DMS114 treated with DMSO at 0.1 percent for 48 hours (cell line): Measurements from ENCODE around the gene PRMT5.
"Not testable (repeated sequence)": the region's sequence is repeated elsewhere in the genome, so short reads cannot be mapped to it uniquely, and the experiment has no call there.

Experiments
- DNase-seq: peaks from one replicate; lab custom pipeline; 2025; ENCODE audit not compliant: unreplicated experiment; lab: John Stamatoyannopoulos, UW

PRMT5 gene

GRCh38 chr14:22929104-22929960, at the start of gene PRMT5:
PRMT5 (minus strand) TSS chr14:22929376; CDS start chr14:22929361, 15 bp downstream.
- peak; percentile 98 for DNase-seq

- no peak for DNase-seq
Measured at GRCh38 chr14:22978487-22978837, 49.3 kb upstream of the PRMT5 start.

GRCh38 chr14:22977684-22978486, 48.7 kb upstream of the PRMT5 start:
- no peak for DNase-seq

- no peak for DNase-seq
Measured at GRCh38 chr14:22977434-22977683, 48.2 kb upstream of the PRMT5 start.

- DNase-seq, result no peak
Measured at GRCh38 chr14:22976620-22977433, 47.7 kb upstream of the PRMT5 start.

GRCh38 chr14:22974530-22975313, 45.5 kb upstream of the PRMT5 start:
- no peak for DNase-seq

- DNase-seq, result peak; percentile 40
Measured at GRCh38 chr14:22973217-22974032, 44.2 kb upstream of the PRMT5 start.

- DNase-seq, result no peak
Measured at GRCh38 chr14:22972313-22972930, 43.2 kb upstream of the PRMT5 start.

GRCh38 chr14:22971152-22971551, 42.0 kb upstream of the PRMT5 start:
- DNase-seq, result no peak

GRCh38 chr14:22966783-22967269, 37.6 kb upstream of the PRMT5 start:
- no peak for DNase-seq

- not testable (repeated sequence) for DNase-seq
Measured at GRCh38 chr14:22965916-22966782, 37.0 kb upstream of the PRMT5 start.

- DNase-seq, result no peak
Measured at GRCh38 chr14:22962061-22962676, 33.0 kb upstream of the PRMT5 start.

GRCh38 chr14:22955702-22956569, 26.8 kb upstream of the PRMT5 start:
- no peak for DNase-seq

GRCh38 chr14:22952418-22952817, 23.2 kb upstream of the PRMT5 start:
- DNase-seq, result no peak

GRCh38 chr14:22951795-22952194, 22.6 kb upstream of the PRMT5 start:
- not testable (repeated sequence) for DNase-seq

- no peak for DNase-seq
Measured at GRCh38 chr14:22945642-22946041, 16.5 kb upstream of the PRMT5 start.

- DNase-seq, result no peak
Measured at GRCh38 chr14:22939684-22940083, 10.5 kb upstream of the PRMT5 start.
